PC-3 (cell line): ENCODE data around the gene DIP2A. TPM values are rescaled to one million over a fixed set of nuclear protein-coding genes. Genes with fewer than 3 reads are reported as not detected.

ENCODE experiments used
- ATAC-seq: fragments of 200-7000 bp; cut with Tn5 transposase; 2 replicates; pipeline ENCODE4 v1.9.1; 2020; ENCODE audit warnings: mild to moderate bottlenecking, moderate library complexity
- BruUV-seq: library from RNA; stranded (reverse); fragments of 400-500 nt; replicated peaks from 2 replicates; lab custom pipeline; 2021; lab: Mats Ljungman, UMichigan
- CTCF ChIA-PET: fragments of 300-600 bp; sonication (Branson Sonifier 250); formaldehyde crosslinking; loops from one replicate; lab custom pipeline; 2022; ENCODE audit warnings: antibody characterized with exemption; lab: Charles Lee
- POLR2A ChIA-PET: fragments of 300-600 bp; sonication (Branson Sonifier 250); formaldehyde crosslinking; loops from one replicate; lab custom pipeline; 2022; ENCODE audit warnings: antibody characterized with exemption; ENCODE audit not compliant: unreplicated experiment; lab: Charles Lee
- DNase-seq: peaks from one replicate; pipeline ENCODE4 v3.0.0-alpha.2; 2015
- H2AFZ ChIP-seq: fragments of 300-600 bp; sonication (generic); 2 replicates; pipeline ENCODE4 v1.6.0; 2016; ENCODE audit warnings: antibody characterized with exemption, low read length
- H3F3A ChIP-seq: fragments of 300-600 bp; sonication (generic); one replicate; pipeline ENCODE4 v1.6.0; 2017; ENCODE audit warnings: antibody characterized with exemption, low read length, control low read depth, mild to moderate bottlenecking; ENCODE audit not compliant: unreplicated experiment
- H3K27ac ChIP-seq: fragments of 300-600 bp; sonication (generic); 2 replicates; pipeline ENCODE4 v1.5.1; 2016; ENCODE audit warnings: mild to moderate bottlenecking, low read length
- H3K27me3 ChIP-seq: fragments of 300-600 bp; sonication (generic); 2 replicates; pipeline ENCODE4 v1.6.1; 2016; ENCODE audit warnings: low read length, mixed read lengths
- H3K36me3 ChIP-seq: fragments of 300-600 bp; sonication (generic); 2 replicates; pipeline ENCODE4 v1.6.1; 2016; ENCODE audit warnings: low read depth, mixed run types, low read length, mixed read lengths
- H3K4me1 ChIP-seq: fragments of 300-600 bp; sonication (generic); 2 replicates; pipeline ENCODE4 v1.5.1; 2016; ENCODE audit warnings: low read length; ENCODE audit not compliant: insufficient read depth
- H3K4me2 ChIP-seq: fragments of 300-600 bp; sonication (generic); 2 replicates; pipeline ENCODE4 v1.6.0; 2016; ENCODE audit warnings: low read length
- H3K4me3 ChIP-seq: fragments of 300-600 bp; sonication (generic); 2 replicates; pipeline ENCODE4 v1.5.1; 2016; ENCODE audit warnings: mild to moderate bottlenecking, low read length, mixed read lengths
- H3K79me2 ChIP-seq: fragments of 300-600 bp; sonication (generic); 2 replicates; pipeline ENCODE4 v1.6.1; 2017; ENCODE audit warnings: low read length, mixed read lengths
- H3K9ac ChIP-seq: fragments of 300-600 bp; sonication (generic); 2 replicates; pipeline ENCODE4 v1.6.0; 2016; ENCODE audit warnings: mild to moderate bottlenecking, low read length
- H3K9me2 ChIP-seq: fragments of 300-600 bp; sonication (generic); replicated peaks from 2 replicates; pipeline ENCODE4 v1.6.1; 2016; ENCODE audit warnings: mixed run types, low read length, mixed read lengths
- H3K9me3 ChIP-seq: fragments of 300-600 bp; sonication (generic); 2 replicates; pipeline ENCODE4 v1.6.1; 2016; ENCODE audit warnings: low read length, mixed read lengths
- H4K20me1 ChIP-seq: fragments of 300-600 bp; sonication (generic); 2 replicates; pipeline ENCODE4 v1.6.1; 2016; ENCODE audit warnings: low read length, mixed read lengths
- CTCF ChIP-seq: fragments of 300-600 bp; sonication (generic); conservative IDR thresholded peaks from 2 replicates; pipeline ENCODE4 v1.5.1; 2017; ENCODE audit warnings: antibody characterized with exemption, low read depth, mild to moderate bottlenecking, low read length
- EZH2 ChIP-seq: fragments of 300-600 bp; sonication (generic); IDR thresholded peaks from one replicate; pipeline ENCODE4 v1.6.1; 2017; ENCODE audit warnings: antibody characterized with exemption, mild to moderate bottlenecking, low read length; ENCODE audit not compliant: unreplicated experiment
- EZH2phosphoT487 ChIP-seq: fragments of 300-600 bp; sonication (generic); IDR thresholded peaks from 2 replicates; pipeline ENCODE4 v1.6.1; 2018; ENCODE audit warnings: mild to moderate bottlenecking, antibody characterized with exemption, low read length, borderline replicate concordance
- intact Hi-C: fragments of 100-400 bp; cut with micrococcal nuclease; formaldehyde crosslinking; loops from 2 replicates; pipeline ENCODE4 v1.9.0; 2023
- total RNA-seq: library from RNA; depleted of rRNA; stranded (reverse); fragments of >200 nt; gene quantifications from 2 replicates; pipeline ENCODE4 v1.2.3, GENCODE V29; 2014

Gene DIP2A
- total RNA-seq, 1 experiment from 2014 or later, result 23.7 TPM

- CTCF ChIA-PET, result no interaction called here
- Histone ChIP-seq H3K36me3 (peaks cover 23% of the 10 kb centered on the region; the same call in 1 of the 2 replicates), H3K27ac (no peak overlapping the region), H3F3A (no peaks in the 10 kb centered on the region), H3K4me1 (no peaks in the 10 kb centered on the region), H3K4me3 (no peak overlapping the region), H2AFZ (no peak overlapping the region), H3K9me2 (no peaks in the 10 kb centered on the region), H3K9ac (no peak overlapping the region), H3K27me3 (no peaks in the 10 kb centered on the region), H3K79me2 (no peaks in the 10 kb centered on the region), H3K4me2 (no peak overlapping the region), H3K9me3 (no peaks in the 10 kb centered on the region), H4K20me1 (no peaks in the 10 kb centered on the region)
- POLR2A ChIA-PET, result no interaction called here
- ATAC-seq, result no peak
- BruUV-seq, result no TSS peak
- no peak for DNase-seq
- intact Hi-C loops, result no loop called here
- TF ChIP-seq CTCF (no peak), EZH2phosphoT487 (no peak), EZH2 (no peak)
These were observed 33.6 kb upstream of the DIP2A start for GRCh38 chr21:46425041-46425440.

- DNase-seq (no peak), ATAC-seq (no peak)
- H3K79me2 ChIP-seq, result no peaks in the 10 kb centered on the region
- H3F3A ChIP-seq, result no peaks in the 10 kb centered on the region
- H3K9me2 ChIP-seq, result no peaks in the 10 kb centered on the region
- H3K4me3 ChIP-seq, result no peak overlapping the region
- ChIA-PET CTCF (no interaction called here), POLR2A (no interaction called here)
- intact Hi-C loops, result no loop called here
- H3K9ac ChIP-seq, result no peak overlapping the region
- H3K36me3 ChIP-seq, result peaks cover 26% of the 10 kb centered on the region; the same call in 1 of the 2 replicates
- no peak overlapping the region for H3K27ac ChIP-seq
- TF ChIP-seq EZH2 (no peak), EZH2phosphoT487 (no peak)
- no peaks in the 10 kb centered on the region for H3K4me1 ChIP-seq
- H4K20me1 ChIP-seq, result no peaks in the 10 kb centered on the region
- H2AFZ ChIP-seq, result no peak overlapping the region
- no peaks in the 10 kb centered on the region for H3K27me3 ChIP-seq
- no TSS peak for BruUV-seq
- H3K9me3 ChIP-seq, result no peaks in the 10 kb centered on the region
- H3K4me2 ChIP-seq, result no peak overlapping the region
These were observed 33.1 kb upstream of the DIP2A start for GRCh38 chr21:46425571-46425970.

DNA sequence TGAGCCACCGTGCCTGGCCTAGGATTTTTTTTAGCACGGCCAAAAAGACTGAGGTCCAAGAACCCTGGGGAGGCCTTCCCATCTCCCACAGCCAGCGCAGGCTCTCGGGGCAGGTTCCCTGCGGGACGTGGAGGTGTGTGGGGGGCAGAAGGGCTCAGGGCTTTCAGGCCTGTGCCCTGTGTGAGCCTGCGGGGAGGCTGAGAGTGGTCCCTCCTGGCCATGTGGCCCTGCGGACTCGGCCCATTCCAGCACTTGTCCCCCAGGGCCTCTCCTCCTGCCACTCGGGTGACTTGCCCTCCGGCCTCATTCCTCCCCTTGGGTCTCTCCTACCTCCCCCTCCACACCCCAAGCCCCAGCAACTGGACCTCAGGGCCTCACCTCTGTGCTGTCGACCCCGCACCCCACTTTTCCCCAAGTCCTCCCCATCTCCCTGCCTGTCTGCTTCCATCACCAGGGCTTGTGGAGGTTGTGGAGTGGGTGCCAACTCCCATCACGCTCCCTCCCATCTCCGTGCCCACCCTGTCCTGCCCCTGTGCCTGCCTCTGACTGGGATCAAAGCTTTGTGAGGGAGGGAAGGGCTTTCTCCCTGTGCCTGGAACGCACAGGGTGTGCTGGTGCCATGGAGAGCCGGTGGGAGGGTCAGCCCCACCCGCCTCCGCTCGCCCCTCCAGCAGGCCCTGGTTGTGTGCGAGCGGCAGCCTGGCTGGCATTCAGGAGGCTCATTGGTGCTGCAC lies 32.2 kb upstream of the DIP2A start:
- Histone ChIP-seq H3F3A (no peaks in the 10 kb centered on the region), H3K27ac (no peak overlapping the region), H3K9me2 (no peaks in the 10 kb centered on the region), H3K4me2 (no peak overlapping the region), H2AFZ (no peak overlapping the region), H3K4me1 (no peaks in the 10 kb centered on the region), H3K36me3 (peaks cover 27% of the 10 kb centered on the region; the same call in 1 of the 2 replicates), H3K4me3 (no peak overlapping the region), H3K79me2 (no peaks in the 10 kb centered on the region), H3K9ac (no peak overlapping the region), H3K9me3 (no peaks in the 10 kb centered on the region), H3K27me3 (no peaks in the 10 kb centered on the region), H4K20me1 (no peaks in the 10 kb centered on the region)
- CTCF ChIA-PET, result no interaction called here
- POLR2A ChIA-PET, result no interaction called here
- intact Hi-C loops, result no loop called here
- TF ChIP-seq CTCF (no peak), EZH2phosphoT487 (no peak), EZH2 (no peak)
- DNase-seq (no peak), ATAC-seq (no peak)
- BruUV-seq, result no TSS peak
